Mucosa of gallbladder (tissue), 1 donor: ENCODE data around the gene COL18A1. TPM values are rescaled to one million over a fixed set of nuclear protein-coding genes. Genes with fewer than 3 reads are reported as not detected.

ENCODE experiments used
- DNase-seq: peaks from one replicate; pipeline ENCODE4 v3.0.0-alpha.2; 2020; ENCODE audit warnings: low spot score
- total RNA-seq: library from RNA; stranded (reverse); gene quantifications from one replicate; pipeline ENCODE4 v1.2.1, GENCODE V29; 2021
- donor health status: DM: no; HTN: no; CAD: no.

COL18A1 gene
- total RNA-seq, 1 donor from 2014 or later = 172 TPM

DNA sequence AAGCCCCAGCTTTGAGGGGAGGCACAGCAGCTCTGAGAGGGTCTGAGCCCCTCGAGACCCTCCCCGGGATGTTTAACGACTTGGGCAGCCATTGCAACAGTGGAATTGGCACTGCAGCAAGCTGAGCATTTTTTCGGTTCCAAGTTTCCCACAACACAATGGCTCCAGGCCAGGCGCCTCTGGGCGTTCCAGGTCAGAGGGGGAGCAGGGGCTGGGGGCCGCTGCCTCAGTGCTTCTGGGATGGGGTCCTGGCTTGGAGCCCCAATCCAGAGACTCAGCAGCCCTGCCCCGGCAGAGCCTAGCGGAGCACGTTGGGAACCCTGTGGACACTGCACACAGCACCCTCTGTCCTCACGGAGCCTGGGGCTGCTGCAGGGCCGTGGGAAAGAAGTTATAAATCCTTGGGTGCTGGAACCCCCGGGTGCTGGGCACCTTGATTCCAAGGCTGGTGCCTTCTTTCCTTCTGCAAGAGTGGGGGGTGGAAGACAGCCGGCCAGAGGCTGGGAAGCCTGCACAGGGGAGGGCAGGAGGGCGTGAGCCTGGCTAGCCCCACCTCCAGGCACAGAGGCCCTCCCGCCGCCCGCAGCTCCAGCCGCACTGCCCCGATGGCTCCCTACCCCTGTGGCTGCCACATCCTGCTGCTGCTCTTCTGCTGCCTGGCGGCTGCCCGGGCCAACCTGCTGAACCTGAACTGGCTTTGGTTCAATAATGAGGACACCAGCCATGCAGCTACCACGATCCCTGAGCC is 50.1 kb downstream of the COL18A1 start:
- no peak for DNase-seq

- no peak for DNase-seq
Observed at GRCh38 chr21:45455674-45456583, 51.0 kb downstream of the COL18A1 start.

GRCh38 chr21:45456584-45457160 is 51.7 kb downstream of the COL18A1 start:
- DNase-seq = no peak

DNA sequence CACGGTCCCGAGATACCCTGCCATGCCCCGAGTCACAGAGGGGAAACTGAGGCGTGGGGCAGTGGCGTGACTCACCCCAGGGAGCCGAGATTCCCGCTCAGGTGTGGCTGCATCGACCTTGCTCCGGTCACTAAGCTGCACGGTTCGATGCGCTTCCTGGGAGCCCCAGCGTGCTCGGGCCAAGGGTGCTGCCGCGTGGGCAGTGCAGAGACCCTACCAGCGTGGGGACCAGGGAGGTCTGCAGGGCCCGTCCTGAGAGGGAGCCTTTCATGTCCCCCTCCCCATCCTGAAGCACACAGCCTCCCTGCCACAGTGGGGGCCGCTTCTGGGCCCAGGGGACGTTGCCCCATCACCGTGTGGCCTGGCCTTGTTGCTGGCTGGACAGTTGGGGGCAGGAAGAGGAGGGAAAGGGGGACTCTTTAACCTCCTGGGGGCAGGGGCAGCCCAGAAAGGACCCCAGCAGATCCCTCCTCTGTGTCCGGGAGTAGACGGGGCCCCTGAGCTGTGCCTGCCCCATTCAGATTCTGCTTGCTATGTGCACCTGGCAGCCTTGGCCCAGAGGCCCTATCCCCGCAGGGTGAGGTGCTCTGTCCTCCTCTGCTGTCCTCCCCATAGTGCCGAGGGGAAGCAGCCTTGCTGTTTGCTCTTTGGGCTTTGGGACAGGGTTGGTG is 52.3 kb downstream of the COL18A1 start:
- no peak for DNase-seq

GRCh38 chr21:45457832-45458172 is 52.8 kb downstream of the COL18A1 start:
- no peak for DNase-seq

- DNase-seq = no peak
Observed at GRCh38 chr21:45458281-45459170, 53.6 kb downstream of the COL18A1 start.

GRCh38 chr21:45459171-45460010 is 54.4 kb downstream of the COL18A1 start:
- DNase-seq = no peak

GRCh38 chr21:45460011-45460565 is 55.1 kb downstream of the COL18A1 start:
- DNase-seq = no peak

GRCh38 chr21:45460611-45461368 is 55.8 kb downstream of the COL18A1 start:
- no peak for DNase-seq

GRCh38 chr21:45461369-45461750 is 56.4 kb downstream of the COL18A1 start:
- DNase-seq = no peak

DNA sequence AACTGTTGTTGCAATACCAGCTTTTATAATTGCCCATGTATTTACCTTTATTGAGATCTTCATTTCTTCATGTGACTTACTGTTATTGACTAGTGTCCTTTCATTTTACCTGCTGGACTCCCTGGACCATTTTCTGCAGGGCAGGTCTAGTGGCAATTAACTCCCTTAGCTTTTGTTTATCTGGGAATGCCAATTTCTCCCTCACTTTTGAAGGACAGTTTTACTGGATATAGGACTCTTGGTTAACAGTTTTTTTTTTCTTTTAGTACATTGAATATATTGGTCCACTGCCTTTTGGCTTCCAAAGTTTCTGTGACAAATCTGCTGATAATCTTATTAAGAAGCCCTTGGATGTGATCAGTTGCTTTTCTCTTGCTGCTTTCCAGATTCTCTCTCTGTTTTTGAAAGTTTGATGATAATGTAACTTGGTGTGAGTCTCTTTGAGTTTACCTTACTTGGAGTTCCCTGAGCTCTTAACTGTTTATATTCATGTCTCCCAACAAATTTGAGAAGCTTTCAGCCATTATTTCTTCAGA is 56.9 kb downstream of the COL18A1 start:
- no peak for DNase-seq

- no peak for DNase-seq
Observed at GRCh38 chr21:45463871-45464270, 58.9 kb downstream of the COL18A1 start.

DNA sequence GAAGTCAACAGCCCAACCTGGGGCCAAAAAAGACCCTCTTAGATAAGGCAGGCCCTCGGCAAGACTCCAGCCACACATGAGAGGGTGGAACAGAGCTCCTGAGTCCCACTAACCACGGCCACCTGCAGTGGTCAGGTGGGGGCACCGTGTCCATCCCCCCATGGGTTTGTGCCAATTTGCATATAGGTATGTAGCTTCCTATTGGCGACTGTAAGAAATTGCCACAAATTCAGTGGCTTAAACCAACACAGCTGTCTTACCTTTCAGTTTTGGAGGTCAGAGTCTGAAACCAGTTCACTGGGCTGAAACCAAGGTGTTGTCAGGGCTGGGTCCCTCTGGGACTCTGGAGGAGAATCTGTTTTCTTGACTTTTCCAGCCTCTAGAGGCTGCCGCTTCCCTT is 59.3 kb downstream of the COL18A1 start:
- DNase-seq = no peak

DNA sequence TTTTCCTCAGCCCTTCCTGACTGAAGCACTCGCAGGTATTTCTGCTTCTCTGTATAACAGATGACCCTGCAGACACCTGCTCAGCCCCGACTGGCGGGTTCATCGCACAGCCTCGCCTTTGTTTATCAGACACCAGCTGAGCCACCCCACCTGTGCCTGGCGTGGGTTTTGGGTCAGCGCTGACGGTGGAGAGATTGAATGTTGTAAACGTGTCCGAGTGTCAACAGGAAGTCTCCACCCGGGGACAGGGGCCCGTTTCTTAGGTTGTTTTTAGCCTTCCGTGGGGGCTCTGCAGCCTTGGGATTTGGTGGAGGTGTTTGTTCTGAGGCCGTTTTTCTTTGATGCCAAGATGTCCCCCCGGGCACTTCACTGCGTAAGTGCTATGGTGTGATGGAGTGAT is 60.1 kb downstream of the COL18A1 start:
- DNase-seq = no peak

DNA sequence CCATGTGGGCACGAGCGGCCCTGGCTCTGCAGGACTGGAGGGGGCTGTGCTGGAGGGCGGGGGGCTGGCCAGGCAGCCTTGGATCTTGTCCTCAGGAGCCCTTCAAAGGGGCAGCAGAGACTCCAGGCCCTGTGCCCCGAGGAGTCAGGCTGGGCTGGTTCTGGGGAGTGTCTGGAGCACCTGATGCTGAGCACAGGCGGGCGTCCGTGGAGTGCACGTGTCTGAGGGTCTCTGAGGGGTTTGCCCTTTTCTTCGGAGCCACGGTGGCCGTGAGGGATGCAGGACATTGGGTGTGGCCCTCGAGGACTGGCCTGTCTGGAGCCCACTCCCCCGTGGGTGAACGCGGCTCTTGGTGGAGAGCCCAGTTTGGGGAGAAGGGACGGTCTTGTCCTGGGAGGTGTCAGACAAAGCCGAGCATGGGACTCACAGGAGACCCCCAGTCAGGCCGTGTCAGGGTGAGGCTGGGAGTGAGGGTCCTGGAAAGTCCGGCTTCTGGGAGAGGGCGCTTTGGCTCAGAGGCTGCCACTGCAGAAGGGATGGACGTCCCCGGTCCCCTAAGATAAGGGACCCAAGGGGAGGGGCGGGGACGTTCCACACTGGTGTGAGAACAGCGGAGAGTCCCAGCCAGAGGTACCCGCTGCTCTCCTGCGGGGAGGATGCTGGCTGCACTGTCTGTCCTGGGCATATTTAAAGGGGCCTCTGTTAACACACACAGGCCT is 60.8 kb downstream of the COL18A1 start:
- no peak for DNase-seq

GRCh38 chr21:45466330-45467220 is 61.6 kb downstream of the COL18A1 start:
- no peak for DNase-seq

DNA sequence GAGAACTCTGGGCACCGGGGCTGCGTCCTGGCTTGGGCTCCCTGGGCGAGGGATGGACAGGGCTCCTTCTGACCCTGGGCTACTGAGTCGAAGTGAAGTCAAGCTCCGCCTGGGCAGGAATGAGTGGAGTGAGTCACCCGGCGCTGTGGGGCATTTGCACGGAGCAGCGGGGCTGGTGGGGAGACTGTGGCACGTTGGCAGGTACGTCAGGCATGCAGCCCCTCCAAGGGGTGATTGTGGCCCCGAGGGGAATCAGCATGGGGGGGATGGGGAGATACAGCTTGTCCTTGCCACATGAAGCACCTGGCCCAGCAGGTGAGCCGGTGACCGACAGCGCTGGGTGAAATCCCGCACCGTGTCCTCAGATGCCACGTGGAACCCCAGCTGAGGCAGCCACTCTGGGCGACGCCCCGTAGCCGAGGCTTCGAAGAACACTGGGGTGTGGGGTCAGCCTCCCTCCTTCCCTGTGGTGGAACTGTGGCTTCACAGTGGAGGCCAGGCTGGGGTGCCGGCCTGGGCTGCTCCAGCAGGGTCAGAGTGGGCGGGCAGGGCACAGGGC is 62.3 kb downstream of the COL18A1 start:
- DNase-seq = no peak
